ENCODE data around the gene ARHGAP15. TPM values are rescaled to one million over a fixed set of nuclear protein-coding genes. Genes with fewer than 3 reads are reported as not detected.

ARHGAP15 gene
- total RNA-seq = 0.13 TPM in 1 of 2 replicates, not detected in the other

GRCh38 chr2:143128681-143129580 is at the start of gene ARHGAP15:
TSS of gene ARHGAP15 (plus strand) at chr2:143129419.

Measured in smooth muscle cell of the pulmonary artery (primary cell).